BJ (cell line): ENCODE measurements around the gene HSPA5. TPM values are rescaled to one million over a fixed set of nuclear protein-coding genes. Genes with fewer than 3 reads are reported as not detected.
"Not testable (repeated sequence)": the region's sequence is repeated elsewhere in the genome, so short reads cannot be mapped to it uniquely, and the experiment has no call there.

Experiments
- CTCF ChIA-PET: fragments of 350-600 bp; formaldehyde crosslinking; extraction: SDS; loops from one replicate; lab custom pipeline; 2021; ENCODE audit warnings: antibody characterized with exemption, inconsistent platforms; lab: Yijun Ruan, JAX
- POLR2A ChIA-PET: fragments of 300-600 bp; sonication (Branson Sonifier 250); formaldehyde crosslinking; extraction: SDS; loops from one replicate; lab custom pipeline; 2021; ENCODE audit warnings: antibody characterized with exemption; lab: Charles Lee
- DNase-seq: peaks from one replicate; pipeline ENCODE4 v3.0.0-alpha.2; 2011; ENCODE audit warnings: low read depth
- H3K27me3 ChIP-seq: 2 replicates; pipeline ENCODE4 v1.6.0; 2011; ENCODE audit warnings: low read length; ENCODE audit not compliant: control insufficient read depth, insufficient read depth
- H3K36me3 ChIP-seq: 2 replicates; pipeline ENCODE4 v1.5.1; 2011; ENCODE audit warnings: low read length; ENCODE audit not compliant: control insufficient read depth, insufficient read depth
- H3K4me3 ChIP-seq: 2 replicates; pipeline ENCODE4 v1.5.1; 2011; ENCODE audit warnings: low read depth, mild to moderate bottlenecking, control low read depth, low read length
- CTCF ChIP-seq: IDR thresholded peaks from 2 replicates; pipeline ENCODE4 v1.5.1; 2011; ENCODE audit warnings: low read depth, mild to moderate bottlenecking, control low read depth, inconsistent platforms, low read length, moderate library complexity; ENCODE audit not compliant: insufficient read depth
- polyA plus RNA-seq: library from polyadenylated mRNA; depleted of rRNA; stranded (reverse); fragments of >200 nt; gene quantifications from 2 replicates; pipeline ENCODE4 v1.2.3, GENCODE V29; 2011

HSPA5 gene
- polyA plus RNA-seq, 1 experiment: 215 TPM

GRCh38 chr9:125238127-125238914, 2.8 kb downstream of the HSPA5 start:
- TF ChIP-seq CTCF: no peak
- H3K36me3 ChIP-seq: peaks cover 10% of the 10 kb centered on the region
- no peak for DNase-seq
- no peaks in the 10 kb centered on the region for H3K27me3 ChIP-seq
- POLR2A ChIA-PET: no interaction called here
- peak overlapping the region; percentile 15; the same call in 1 of the 2 replicates for H3K4me3 ChIP-seq
- CTCF ChIA-PET: no interaction called here

GRCh38 chr9:125236520-125237159, 4.5 kb downstream of the HSPA5 start:
- DNase-seq, H3K4me3 ChIP-seq, H3K27me3 ChIP-seq: not testable (repeated sequence)
- CTCF ChIA-PET: interaction anchor here (0.7 to 0.9 kb wide), 3 partner anchors 71 to 125 kb away, joined by 3 read pairs; no protein-coding TSS in a partner anchor
- H3K36me3 ChIP-seq: peaks cover 13% of the 10 kb centered on the region
- POLR2A ChIA-PET: interaction anchor here (0.7 kb wide), 1 partner anchor 21 kb away, joined by 9 read pairs; no protein-coding TSS in a partner anchor

- Histone ChIP-seq H3K36me3 (peaks cover 14% of the 10 kb centered on the region), H3K4me3 (0 out of 2 replicates have a peak overlapping the region, but pooled peaks have one; percentile 1), H3K27me3 (no peaks in the 10 kb centered on the region)
- POLR2A ChIA-PET: interaction anchor here (0.6 to 0.7 kb wide), 3 partner anchors 22 to 303 kb away, joined by 3 to 9 read pairs (median 8); no protein-coding TSS in a partner anchor
- CTCF ChIA-PET: interaction anchor here (0.7 to 0.8 kb wide), 2 partner anchors 72 to 126 kb away, joined by 3 read pairs; no protein-coding TSS in a partner anchor
- TF ChIP-seq CTCF: no peak
- DNase-seq: no peak
Measured at GRCh38 chr9:125235804-125236519, 5.2 kb downstream of the HSPA5 start.

- H3K27me3 ChIP-seq, DNase-seq, POLR2A ChIA-PET, H3K4me3 ChIP-seq: not testable (repeated sequence)
- CTCF ChIA-PET: interaction anchor here (0.6 to 0.9 kb wide), 2 partner anchors 9 to 28 kb away, joined by 3 read pairs; partner anchors contain the start of gene GAPVD1
- H3K36me3 ChIP-seq: peaks cover 18% of the 10 kb centered on the region
Measured at GRCh38 chr9:125234099-125234498, 7.0 kb downstream of the HSPA5 start.

- H3K27me3 ChIP-seq: no peaks in the 10 kb centered on the region
- DNase-seq: peak; percentile 96
- TF ChIP-seq CTCF: no peak
- POLR2A ChIA-PET: no interaction called here
- no peak overlapping the region for H3K4me3 ChIP-seq
- peaks cover 16% of the 10 kb centered on the region for H3K36me3 ChIP-seq
- CTCF ChIA-PET: interaction anchor here (0.6 to 0.9 kb wide), 2 partner anchors 10 to 28 kb away, joined by 3 read pairs; partner anchors contain the start of gene GAPVD1
Measured at GRCh38 chr9:125233678-125234077, 7.5 kb downstream of the HSPA5 start.
